Fibroblast of lung (primary cell): ENCODE results near the gene NR1I3. TPM values are rescaled to one million over a fixed set of nuclear protein-coding genes. Genes with fewer than 3 reads are reported as not detected.

Source experiments
- DNase-seq, 2 donors: peaks; one replicate each; pipeline versions ENCODE4 v3.0.0 to v3.0.0-alpha.2; 2010; ENCODE audit warnings: low read depth in 2 of 2
- H2AFZ ChIP-seq: 2 replicates; pipeline ENCODE4 v1.5.1; 2012; ENCODE audit warnings: low read length, control low read depth, inconsistent platforms
- H3K27ac ChIP-seq: 2 replicates; pipeline ENCODE4 v1.5.1; 2011; ENCODE audit warnings: low read length, control low read depth; ENCODE audit not compliant: insufficient read depth
- H3K27me3 ChIP-seq: 2 replicates; pipeline ENCODE4 v1.5.1; 2011; ENCODE audit warnings: mild to moderate bottlenecking, low read length; ENCODE audit not compliant: control insufficient read depth, insufficient read depth
- H3K36me3 ChIP-seq: 2 replicates; pipeline ENCODE4 v1.5.1; 2011; ENCODE audit warnings: low read length; ENCODE audit not compliant: control insufficient read depth, insufficient read depth
- H3K4me1 ChIP-seq: 2 replicates; pipeline ENCODE4 v1.5.1; 2011; ENCODE audit warnings: low read length; ENCODE audit not compliant: control insufficient read depth, insufficient read depth; ENCODE audit errors: extremely low read depth
- H3K4me2 ChIP-seq: 2 replicates; pipeline ENCODE4 v1.5.1; 2011; ENCODE audit warnings: low read length, control low read depth; ENCODE audit not compliant: insufficient read depth; ENCODE audit errors: extremely low read depth
- H3K4me3 ChIP-seq, 4 experiments: fragments of 200-600 bp in 1 of 4; sonication (generic) in 1 of 4; replicated peaks in 1 of 4; 2 replicates each; pipeline ENCODE4 v1.5.1; 2011 to 2016; ENCODE audit warnings: low read length in 4 of 4, low read depth in 3 of 4, mild to moderate bottlenecking in 3 of 4, control low read depth in 2 of 4, inconsistent platforms in 1 of 4, mixed read lengths in 1 of 4; ENCODE audit not compliant: insufficient read depth in 1 of 4; ENCODE audit errors: control extremely low read depth in 1 of 4
- H3K79me2 ChIP-seq: 2 replicates; pipeline ENCODE4 v1.5.1; 2012; ENCODE audit warnings: mild to moderate bottlenecking, low read length, inconsistent platforms; ENCODE audit not compliant: control insufficient read depth, insufficient read depth
- H3K9ac ChIP-seq: 2 replicates; pipeline ENCODE4 v1.5.1; 2011; ENCODE audit warnings: mild to moderate bottlenecking, low read length, control low read depth; ENCODE audit not compliant: insufficient read depth
- H3K9me3 ChIP-seq: 2 replicates; pipeline ENCODE4 v1.5.1; 2012; ENCODE audit warnings: low read depth, low read length; ENCODE audit not compliant: control insufficient read depth, insufficient read depth
- H4K20me1 ChIP-seq: 2 replicates; pipeline ENCODE4 v1.5.1; 2011; ENCODE audit warnings: low read length; ENCODE audit not compliant: control insufficient read depth, insufficient read depth; ENCODE audit errors: extremely low read depth
- EZH2 ChIP-seq: IDR thresholded peaks from 2 replicates; pipeline ENCODE4 v1.5.1; 2012; ENCODE audit warnings: low read length, control low read depth, mild to moderate bottlenecking; ENCODE audit errors: missing control alignments
- polyA plus RNA-seq, 2 donors: library from polyadenylated mRNA; depleted of rRNA in 1 of 2; stranded (reverse) in 1 of 2; unstranded in 1 of 2; fragments of >200 nt; gene quantifications; 2 replicates each; pipeline ENCODE4 v1.2.1, GENCODE V29; 2011 to 2012; ENCODE audit warnings: missing spikeins in 1 of 2
- total RNA-seq: library from RNA; depleted of rRNA; stranded (reverse); fragments of >200 nt; gene quantifications from 2 replicates; pipeline ENCODE4 v1.2.1, GENCODE V29; 2014
- TF ChIP-seq, protein P1 (sequence below), 2 donors: IDR thresholded peaks in 1 of 2; conservative IDR thresholded peaks in 1 of 2; 1 replicate in 1 of 2; 2 replicates in 1 of 2; pipeline ENCODE4 v1.5.1; 2011 to 2012; ENCODE audit warnings: low read length in 2 of 2, control low read depth in 1 of 2, inconsistent platforms in 1 of 2, low read depth in 1 of 2, mild to moderate bottlenecking in 1 of 2

Gene NR1I3
- total and polyA plus RNA-seq, 2 donors (not counting 1 experiment from before 2014, with no cell fraction given), result not detected

DNA sequence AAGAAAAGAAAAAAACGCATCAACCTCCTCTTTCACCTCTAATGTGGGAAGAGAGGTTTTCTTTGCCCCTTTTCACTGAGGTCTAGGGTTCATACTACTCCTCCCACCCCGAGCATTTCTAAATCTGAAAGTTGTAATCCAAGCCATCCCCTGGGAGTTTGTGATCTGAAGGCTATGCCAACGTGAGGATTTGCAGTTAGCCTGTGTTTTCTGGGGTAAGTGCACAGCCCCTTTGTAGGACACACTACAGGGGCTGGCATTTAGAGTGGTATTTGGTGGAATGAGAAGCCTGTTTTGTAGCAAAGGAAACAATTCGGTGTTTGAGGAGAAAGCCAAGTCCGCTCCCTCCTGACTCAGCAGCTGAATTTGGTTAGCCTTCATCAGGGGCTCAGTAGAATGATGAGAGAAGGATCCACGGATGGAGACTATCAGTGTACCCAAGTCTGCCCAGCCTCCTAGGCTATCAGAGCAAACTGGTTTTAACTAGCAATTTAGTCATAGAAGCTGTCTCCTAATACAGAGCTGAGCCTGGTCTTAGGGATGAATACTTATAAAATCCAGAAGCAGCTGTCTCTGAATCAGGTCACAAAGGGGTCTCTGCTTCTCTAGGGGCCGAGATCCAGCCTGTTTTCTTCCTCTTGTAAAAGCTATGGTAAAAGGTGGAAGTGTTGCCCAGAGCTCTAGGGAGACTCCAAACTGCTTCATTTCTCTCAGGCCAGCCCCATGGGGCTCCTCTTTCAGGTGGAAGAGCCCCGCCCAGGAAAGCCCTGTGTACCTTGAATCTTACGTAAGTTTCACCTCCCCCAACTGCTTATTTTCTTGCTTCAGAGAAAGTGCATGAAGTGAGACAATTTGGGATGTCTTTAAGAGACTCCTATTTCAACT, 22.6 kb upstream of the NR1I3 start:
- no peak for DNase-seq
- Histone ChIP-seq H3K4me3 (no peak overlapping the region), H2AFZ (no peak overlapping the region), H3K9me3 (no peaks in the 10 kb centered on the region), H3K27me3 (peaks cover 37% of the 10 kb centered on the region), H3K4me2 (no peak overlapping the region), H3K27ac (no peak overlapping the region), H3K4me1 (no peaks in the 10 kb centered on the region), H3K36me3 (no peaks in the 10 kb centered on the region), H4K20me1 (no peaks in the 10 kb centered on the region), H3K79me2 (no peaks in the 10 kb centered on the region), H3K9ac (no peak overlapping the region)
- TF ChIP-seq EZH2, result no peak
- TF ChIP-seq, protein P1, sequence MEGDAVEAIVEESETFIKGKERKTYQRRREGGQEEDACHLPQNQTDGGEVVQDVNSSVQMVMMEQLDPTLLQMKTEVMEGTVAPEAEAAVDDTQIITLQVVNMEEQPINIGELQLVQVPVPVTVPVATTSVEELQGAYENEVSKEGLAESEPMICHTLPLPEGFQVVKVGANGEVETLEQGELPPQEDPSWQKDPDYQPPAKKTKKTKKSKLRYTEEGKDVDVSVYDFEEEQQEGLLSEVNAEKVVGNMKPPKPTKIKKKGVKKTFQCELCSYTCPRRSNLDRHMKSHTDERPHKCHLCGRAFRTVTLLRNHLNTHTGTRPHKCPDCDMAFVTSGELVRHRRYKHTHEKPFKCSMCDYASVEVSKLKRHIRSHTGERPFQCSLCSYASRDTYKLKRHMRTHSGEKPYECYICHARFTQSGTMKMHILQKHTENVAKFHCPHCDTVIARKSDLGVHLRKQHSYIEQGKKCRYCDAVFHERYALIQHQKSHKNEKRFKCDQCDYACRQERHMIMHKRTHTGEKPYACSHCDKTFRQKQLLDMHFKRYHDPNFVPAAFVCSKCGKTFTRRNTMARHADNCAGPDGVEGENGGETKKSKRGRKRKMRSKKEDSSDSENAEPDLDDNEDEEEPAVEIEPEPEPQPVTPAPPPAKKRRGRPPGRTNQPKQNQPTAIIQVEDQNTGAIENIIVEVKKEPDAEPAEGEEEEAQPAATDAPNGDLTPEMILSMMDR (conservative IDR thresholded peaks at IDR 0.05 in 1 of 2, IDR thresholded peaks at IDR 0.05 in 1 of 2; ENCODE audit: low read depth in 1 of 2, low read length in 2 of 2), result no peak

DNA sequence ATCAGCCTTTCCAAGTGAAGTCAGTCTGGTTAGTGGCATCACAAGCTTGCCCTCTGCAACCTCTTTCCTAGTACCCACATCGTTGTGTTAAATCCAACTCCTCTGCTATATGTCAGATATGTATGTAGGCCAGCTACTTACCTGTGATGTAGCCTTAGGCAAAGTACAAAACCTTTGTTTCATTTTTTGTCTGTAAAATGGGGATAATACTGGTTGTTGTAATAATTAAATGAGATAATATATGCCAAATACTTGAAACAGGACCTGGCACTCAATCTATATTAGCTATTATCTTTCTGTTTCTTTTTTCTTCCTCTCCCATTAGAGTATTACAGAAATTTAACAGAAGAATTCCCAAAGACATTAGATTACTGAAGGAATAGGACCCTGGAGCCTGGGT, 21.8 kb upstream of the NR1I3 start:
- Histone ChIP-seq H3K9ac (no peak overlapping the region), H3K4me2 (no peak overlapping the region), H2AFZ (no peak overlapping the region), H3K9me3 (no peaks in the 10 kb centered on the region), H3K79me2 (no peaks in the 10 kb centered on the region), H3K27ac (no peak overlapping the region), H3K4me3 (no peak overlapping the region), H3K27me3 (peaks cover 37% of the 10 kb centered on the region), H4K20me1 (no peaks in the 10 kb centered on the region), H3K4me1 (no peaks in the 10 kb centered on the region), H3K36me3 (no peaks in the 10 kb centered on the region)
- DNase-seq, result no peak
- TF ChIP-seq, protein P1 (conservative IDR thresholded peaks at IDR 0.05 in 1 of 2, IDR thresholded peaks at IDR 0.05 in 1 of 2; ENCODE audit: low read depth in 1 of 2, low read length in 2 of 2), result no peak
- no peak for TF ChIP-seq EZH2

DNA sequence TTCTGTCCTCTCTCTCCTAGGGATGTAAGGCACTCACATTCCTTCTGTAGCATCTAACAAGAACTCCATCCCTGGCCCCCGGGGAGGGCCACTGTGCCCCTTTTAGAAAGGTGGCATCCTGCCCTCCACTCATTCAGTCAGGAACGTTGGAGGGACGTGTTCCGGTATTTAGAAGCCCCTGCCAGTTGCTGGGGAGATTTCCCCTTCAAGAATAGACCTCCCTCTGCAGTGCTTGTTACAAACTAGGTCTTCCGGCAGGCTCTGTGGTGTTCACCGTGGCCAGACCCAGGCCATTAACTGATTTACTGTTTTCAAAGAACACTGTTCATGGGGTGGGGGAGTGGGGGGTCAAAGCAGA, 21.3 kb upstream of the NR1I3 start:
- H3K4me1 ChIP-seq, result no peaks in the 10 kb centered on the region
- H3K27me3 ChIP-seq, result peaks cover 37% of the 10 kb centered on the region
- H3K9me3 ChIP-seq, result no peaks in the 10 kb centered on the region
- no peak overlapping the region for H3K9ac ChIP-seq
- no peak overlapping the region for H3K4me2 ChIP-seq
- H3K36me3 ChIP-seq, result no peaks in the 10 kb centered on the region
- H2AFZ ChIP-seq, result no peak overlapping the region
- H3K79me2 ChIP-seq, result no peaks in the 10 kb centered on the region
- no peak overlapping the region for H3K4me3 ChIP-seq
- H4K20me1 ChIP-seq, result no peaks in the 10 kb centered on the region
- TF ChIP-seq, protein P1 (conservative IDR thresholded peaks at IDR 0.05 in 1 of 2, IDR thresholded peaks at IDR 0.05 in 1 of 2; ENCODE audit: low read depth in 1 of 2, low read length in 2 of 2), result no peak
- TF ChIP-seq EZH2, result no peak
- no peak overlapping the region for H3K27ac ChIP-seq
- no peak for DNase-seq
